Ishikawa (cell line): ENCODE results near the gene TMEM248.

Experiments
- CEBPB ChIP-seq: IDR thresholded peaks from 2 replicates; pipeline ENCODE4 v1.6.1; 2012
- CREB1 ChIP-seq: IDR thresholded peaks from 2 replicates; pipeline ENCODE4 v1.6.1; 2012; ENCODE audit warnings: low read depth
- EGR1 ChIP-seq: IDR thresholded peaks from 2 replicates; pipeline ENCODE4 v1.6.1; 2012
- EP300 ChIP-seq: IDR thresholded peaks from 2 replicates; pipeline ENCODE4 v1.6.1; 2012; ENCODE audit warnings: borderline replicate concordance
- FOXM1 ChIP-seq: IDR thresholded peaks from 2 replicates; pipeline ENCODE4 v1.6.1; 2012; ENCODE audit warnings: low read depth, borderline replicate concordance
- RAD21 ChIP-seq: IDR thresholded peaks from 2 replicates; pipeline ENCODE4 v1.6.1; 2012; ENCODE audit warnings: low read depth
- TAF1 ChIP-seq: IDR thresholded peaks from 2 replicates; pipeline ENCODE4 v1.6.1; 2012; ENCODE audit warnings: low read depth, mild to moderate bottlenecking
- TCF12 ChIP-seq: IDR thresholded peaks from 2 replicates; pipeline ENCODE4 v1.6.1; 2012; ENCODE audit warnings: low read depth
- TEAD4 ChIP-seq: IDR thresholded peaks from 2 replicates; pipeline ENCODE4 v1.6.1; 2012
- YY1 ChIP-seq: IDR thresholded peaks from 2 replicates; pipeline ENCODE4 v1.6.1; 2012; ENCODE audit warnings: low read depth
- TF ChIP-seq, protein P1 (sequence below): IDR thresholded peaks from 2 replicates; pipeline ENCODE4 v1.6.1; 2012; ENCODE audit warnings: low read depth, mild to moderate bottlenecking
- TF ChIP-seq, protein P2 (sequence below): IDR thresholded peaks from 2 replicates; pipeline ENCODE4 v1.6.1; 2012

DNA sequence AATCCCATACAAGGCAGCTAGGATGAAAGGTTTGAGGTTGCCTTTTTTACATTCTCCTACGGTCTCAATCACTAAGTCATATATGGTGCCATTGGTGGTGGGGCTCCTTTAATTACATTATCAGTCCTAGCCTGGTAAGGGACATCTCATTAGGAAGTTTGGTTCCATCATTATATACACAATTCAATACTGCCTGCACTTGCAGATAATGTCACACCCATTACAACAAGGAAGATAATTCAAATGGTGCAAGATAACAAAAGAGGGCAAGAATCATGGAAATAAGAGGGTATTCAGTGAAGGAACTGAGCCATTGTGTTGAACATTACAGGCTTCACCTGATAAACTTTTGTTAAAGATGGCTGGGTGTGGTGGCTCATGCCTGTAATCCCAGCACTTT lies 1.7 kb upstream of the TMEM248 start:
- TF ChIP-seq CREB1 (no peak), RAD21 (no peak), TEAD4 (no peak), EP300 (no peak), TAF1 (no peak), FOXM1 (no peak), EGR1 (no peak), YY1 (no peak), TCF12 (no peak), CEBPB (no peak)
- TF ChIP-seq, protein P1, sequence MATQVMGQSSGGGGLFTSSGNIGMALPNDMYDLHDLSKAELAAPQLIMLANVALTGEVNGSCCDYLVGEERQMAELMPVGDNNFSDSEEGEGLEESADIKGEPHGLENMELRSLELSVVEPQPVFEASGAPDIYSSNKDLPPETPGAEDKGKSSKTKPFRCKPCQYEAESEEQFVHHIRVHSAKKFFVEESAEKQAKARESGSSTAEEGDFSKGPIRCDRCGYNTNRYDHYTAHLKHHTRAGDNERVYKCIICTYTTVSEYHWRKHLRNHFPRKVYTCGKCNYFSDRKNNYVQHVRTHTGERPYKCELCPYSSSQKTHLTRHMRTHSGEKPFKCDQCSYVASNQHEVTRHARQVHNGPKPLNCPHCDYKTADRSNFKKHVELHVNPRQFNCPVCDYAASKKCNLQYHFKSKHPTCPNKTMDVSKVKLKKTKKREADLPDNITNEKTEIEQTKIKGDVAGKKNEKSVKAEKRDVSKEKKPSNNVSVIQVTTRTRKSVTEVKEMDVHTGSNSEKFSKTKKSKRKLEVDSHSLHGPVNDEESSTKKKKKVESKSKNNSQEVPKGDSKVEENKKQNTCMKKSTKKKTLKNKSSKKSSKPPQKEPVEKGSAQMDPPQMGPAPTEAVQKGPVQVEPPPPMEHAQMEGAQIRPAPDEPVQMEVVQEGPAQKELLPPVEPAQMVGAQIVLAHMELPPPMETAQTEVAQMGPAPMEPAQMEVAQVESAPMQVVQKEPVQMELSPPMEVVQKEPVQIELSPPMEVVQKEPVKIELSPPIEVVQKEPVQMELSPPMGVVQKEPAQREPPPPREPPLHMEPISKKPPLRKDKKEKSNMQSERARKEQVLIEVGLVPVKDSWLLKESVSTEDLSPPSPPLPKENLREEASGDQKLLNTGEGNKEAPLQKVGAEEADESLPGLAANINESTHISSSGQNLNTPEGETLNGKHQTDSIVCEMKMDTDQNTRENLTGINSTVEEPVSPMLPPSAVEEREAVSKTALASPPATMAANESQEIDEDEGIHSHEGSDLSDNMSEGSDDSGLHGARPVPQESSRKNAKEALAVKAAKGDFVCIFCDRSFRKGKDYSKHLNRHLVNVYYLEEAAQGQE, result no peak
- TF ChIP-seq, protein P2, sequence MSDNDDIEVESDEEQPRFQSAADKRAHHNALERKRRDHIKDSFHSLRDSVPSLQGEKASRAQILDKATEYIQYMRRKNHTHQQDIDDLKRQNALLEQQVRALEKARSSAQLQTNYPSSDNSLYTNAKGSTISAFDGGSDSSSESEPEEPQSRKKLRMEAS, result no peak
